GM12878 (cell line): ENCODE results near the gene CFAP91. TPM values are rescaled to one million over a fixed set of nuclear protein-coding genes. Genes with fewer than 3 reads are reported as not detected.

Experiments used
- BRCA1 ChIP-seq: IDR thresholded peaks from 2 replicates; pipeline ENCODE4 v1.6.1; 2011; ENCODE audit warnings: low read depth, low read length, improper control_type of control experiment
- CEBPZ ChIP-seq: fragments of 150-350 bp; IDR thresholded peaks from 2 replicates; pipeline ENCODE4 v1.6.1; 2016; ENCODE audit warnings: low read depth, low read length
- EP300 ChIP-seq, 2 experiments: fragments of 150-350 bp in 1 of 2; IDR thresholded peaks; 2 replicates each; pipeline ENCODE4 v1.6.1; 2011 to 2012; ENCODE audit warnings: low read depth in 2 of 2, low read length in 2 of 2, borderline replicate concordance in 1 of 2, improper control_type of control experiment in 1 of 2, inconsistent platforms in 1 of 2; ENCODE audit not compliant: control insufficient read depth in 1 of 2
- FOXM1 ChIP-seq: IDR thresholded peaks from 2 replicates; pipeline ENCODE4 v1.6.1; 2012; ENCODE audit warnings: low read depth, mild to moderate bottlenecking, inconsistent platforms, low read length, moderate library complexity
- IKZF2 ChIP-seq, 2 experiments: fragments of 450-650 bp; IDR thresholded peaks; 2 replicates each; pipeline ENCODE4 v1.6.1; 2017; ENCODE audit warnings: mild to moderate bottlenecking in 2 of 2, moderate library complexity in 2 of 2
- IRF4 ChIP-seq: IDR thresholded peaks from 2 replicates; pipeline ENCODE4 v1.6.1; 2011; ENCODE audit warnings: low read depth, low read length
- JUNB ChIP-seq: IDR thresholded peaks from 2 replicates; pipeline ENCODE4 v1.6.1; 2016; ENCODE audit warnings: antibody characterized with exemption, mild to moderate bottlenecking
- LARP7 ChIP-seq: fragments of 450-650 bp; IDR thresholded peaks from 2 replicates; pipeline ENCODE4 v1.6.1; 2017; ENCODE audit warnings: mild to moderate bottlenecking
- MEF2A ChIP-seq: IDR thresholded peaks from 2 replicates; pipeline ENCODE4 v1.6.1; 2011; ENCODE audit warnings: low read depth, mild to moderate bottlenecking, low read length, moderate library complexity; ENCODE audit not compliant: insufficient read depth
- MTA2 ChIP-seq: fragments of 450-650 bp; IDR thresholded peaks from 2 replicates; pipeline ENCODE4 v1.6.1; 2016; ENCODE audit warnings: low read depth, mild to moderate bottlenecking, moderate library complexity
- PML ChIP-seq: IDR thresholded peaks from 2 replicates; pipeline ENCODE4 v1.6.1; 2012; ENCODE audit warnings: low read length, inconsistent platforms
- POLR2A ChIP-seq: IDR thresholded peaks from 2 replicates; pipeline ENCODE4 v1.6.1; 2011; ENCODE audit warnings: low read depth, mild to moderate bottlenecking, low read length
- RAD51 ChIP-seq: fragments of 450-650 bp; IDR thresholded peaks from 2 replicates; pipeline ENCODE4 v1.6.1; 2016; ENCODE audit warnings: moderate library complexity, mild to moderate bottlenecking, inconsistent platforms
- RCOR1 ChIP-seq: conservative IDR thresholded peaks from 2 replicates; pipeline ENCODE4 v1.6.1; 2012; ENCODE audit warnings: low read depth, low read length, improper control_type of control experiment
- SKIL ChIP-seq: fragments of 450-650 bp; IDR thresholded peaks from 2 replicates; pipeline ENCODE4 v1.6.1; 2017; ENCODE audit warnings: mild to moderate bottlenecking, low read depth, inconsistent platforms; ENCODE audit not compliant: poor library complexity, severe bottlenecking
- SP1 ChIP-seq: IDR thresholded peaks from one replicate; pipeline ENCODE4 v1.6.1; 2011; ENCODE audit warnings: low read depth, low read length
- SREBF2 ChIP-seq: IDR thresholded peaks from 2 replicates; pipeline ENCODE4 v1.6.1; 2012; ENCODE audit warnings: mild to moderate bottlenecking, low read length
- YBX1 ChIP-seq: fragments of 450-650 bp; IDR thresholded peaks from 2 replicates; pipeline ENCODE4 v1.6.1; 2016; ENCODE audit warnings: antibody characterized with exemption
- ZNF217 ChIP-seq: fragments of 450-650 bp; IDR thresholded peaks from 2 replicates; pipeline ENCODE4 v1.6.1; 2017; ENCODE audit warnings: antibody characterized with exemption, mild to moderate bottlenecking
- ZNF274 ChIP-seq: IDR thresholded peaks from one replicate; pipeline ENCODE4 v1.8.0; 2011; ENCODE audit not compliant: insufficient read length, insufficient read depth
- polyA plus RNA-seq, 11 experiments: library from polyadenylated mRNA; depleted of rRNA in 4 of 11; unstranded in 6 of 11; stranded (reverse) in 5 of 11; fragments of >200 nt; fragmentation: Nextera tagmentation in 4 of 11; fragmentation: Illumina TruSeq in 1 of 11; extraction: Ambion mirVana in 4 of 11; extraction: Trizol in 1 of 11; gene quantifications; 1 replicate in 1 of 11; 2 replicates in 10 of 11; pipeline versions ENCODE4 v1.2.1 to v1.2.3, GENCODE V29; 2011 to 2016; ENCODE audit warnings: inconsistent platforms in 2 of 11, missing spikeins in 2 of 11, low read depth in 1 of 11
- total RNA-seq, 4 experiments: library from RNA; depleted of rRNA in 3 of 4; stranded (reverse); fragments of >200 nt in 3 of 4; fragmentation: Illumina TruSeq in 1 of 4; extraction: Trizol in 1 of 4; gene quantifications; 2 replicates each; pipeline versions ENCODE4 v1.2.1 to v1.2.3, GENCODE V29; 2013 to 2021
- TF ChIP-seq, protein P1 (sequence below): fragments of 450-650 bp; IDR thresholded peaks from 2 replicates; pipeline ENCODE4 v1.6.1; 2016; ENCODE audit warnings: mild to moderate bottlenecking, moderate library complexity, borderline replicate concordance
- TF ChIP-seq, protein P2 (sequence below): fragments of 450-650 bp; IDR thresholded peaks from 2 replicates; pipeline ENCODE4 v1.6.1; 2017; ENCODE audit warnings: low read depth, mild to moderate bottlenecking, moderate library complexity

CFAP91 gene
- total and polyA plus RNA-seq, 10 of the 15 experiments (the other 5 are each of a cell fraction or from before 2014, with no cell fraction given) = 0.03 to 2.2 (median 0.92) TPM

DNA sequence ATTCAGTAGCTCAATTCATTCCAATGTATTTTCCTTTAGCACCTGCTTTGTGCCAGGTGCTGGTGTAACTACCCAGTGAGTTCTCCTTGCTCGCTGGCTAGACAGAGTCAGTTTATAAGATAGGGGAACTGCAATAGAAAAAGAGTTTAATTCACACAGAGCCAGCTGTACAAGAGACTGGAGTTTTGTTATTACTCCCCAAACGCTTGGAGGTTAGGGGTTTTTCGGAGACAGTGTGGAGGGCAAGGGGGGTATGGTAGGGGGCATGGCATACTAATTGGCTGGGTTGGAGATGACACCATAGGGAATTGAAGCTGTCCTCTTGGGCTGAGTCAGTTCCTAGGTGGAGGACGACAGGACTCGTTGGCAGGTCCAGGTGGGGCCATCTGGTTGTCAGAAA, 5.4 kb upstream of the CFAP91 start (continued):
- TF ChIP-seq SKIL = peak; percentile 44
- TF ChIP-seq, protein P1, sequence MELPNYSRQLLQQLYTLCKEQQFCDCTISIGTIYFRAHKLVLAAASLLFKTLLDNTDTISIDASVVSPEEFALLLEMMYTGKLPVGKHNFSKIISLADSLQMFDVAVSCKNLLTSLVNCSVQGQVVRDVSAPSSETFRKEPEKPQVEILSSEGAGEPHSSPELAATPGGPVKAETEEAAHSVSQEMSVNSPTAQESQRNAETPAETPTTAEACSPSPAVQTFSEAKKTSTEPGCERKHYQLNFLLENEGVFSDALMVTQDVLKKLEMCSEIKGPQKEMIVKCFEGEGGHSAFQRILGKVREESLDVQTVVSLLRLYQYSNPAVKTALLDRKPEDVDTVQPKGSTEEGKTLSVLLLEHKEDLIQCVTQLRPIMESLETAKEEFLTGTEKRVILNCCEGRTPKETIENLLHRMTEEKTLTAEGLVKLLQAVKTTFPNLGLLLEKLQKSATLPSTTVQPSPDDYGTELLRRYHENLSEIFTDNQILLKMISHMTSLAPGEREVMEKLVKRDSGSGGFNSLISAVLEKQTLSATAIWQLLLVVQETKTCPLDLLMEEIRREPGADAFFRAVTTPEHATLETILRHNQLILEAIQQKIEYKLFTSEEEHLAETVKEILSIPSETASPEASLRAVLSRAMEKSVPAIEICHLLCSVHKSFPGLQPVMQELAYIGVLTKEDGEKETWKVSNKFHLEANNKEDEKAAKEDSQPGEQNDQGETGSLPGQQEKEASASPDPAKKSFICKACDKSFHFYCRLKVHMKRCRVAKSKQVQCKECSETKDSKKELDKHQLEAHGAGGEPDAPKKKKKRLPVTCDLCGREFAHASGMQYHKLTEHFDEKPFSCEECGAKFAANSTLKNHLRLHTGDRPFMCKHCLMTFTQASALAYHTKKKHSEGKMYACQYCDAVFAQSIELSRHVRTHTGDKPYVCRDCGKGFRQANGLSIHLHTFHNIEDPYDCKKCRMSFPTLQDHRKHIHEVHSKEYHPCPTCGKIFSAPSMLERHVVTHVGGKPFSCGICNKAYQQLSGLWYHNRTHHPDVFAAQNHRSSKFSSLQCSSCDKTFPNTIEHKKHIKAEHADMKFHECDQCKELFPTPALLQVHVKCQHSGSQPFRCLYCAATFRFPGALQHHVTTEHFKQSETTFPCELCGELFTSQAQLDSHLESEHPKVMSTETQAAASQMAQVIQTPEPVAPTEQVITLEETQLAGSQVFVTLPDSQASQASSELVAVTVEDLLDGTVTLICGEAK = no peak
- TF ChIP-seq SP1 = peak; percentile 39
- no peak for TF ChIP-seq POLR2A
- TF ChIP-seq MEF2A = 0 out of 2 replicates have a peak, but pooled peaks have one; percentile 10
- peak; percentile 93 for TF ChIP-seq MTA2
- no peak for TF ChIP-seq RAD51
- TF ChIP-seq PML = no peak
- TF ChIP-seq IKZF2 (IDR thresholded peaks at IDR 0.05) = peak; percentile 84 to 87
- no peak for TF ChIP-seq LARP7
- peak; percentile 65; the same call in 1 of the 2 replicates for TF ChIP-seq IRF4
- no peak for TF ChIP-seq ZNF274
- peak; percentile 83 for TF ChIP-seq JUNB
- TF ChIP-seq CEBPZ = no peak
- TF ChIP-seq FOXM1 = peak; percentile 68; the same call in 1 of the 2 replicates
- peak in 1 of 2 experiments; percentile 62; a peak in 1 of 4 replicates for TF ChIP-seq EP300 (IDR thresholded peaks at IDR 0.05; ENCODE audit: borderline replicate concordance in 1 of 2, control insufficient read depth in 1 of 2, low read depth in 2 of 2, low read length in 2 of 2)
- no peak for TF ChIP-seq YBX1
- no peak for TF ChIP-seq SREBF2
- TF ChIP-seq ZNF217 = no peak
- no peak for TF ChIP-seq RCOR1
- TF ChIP-seq, protein P2, sequence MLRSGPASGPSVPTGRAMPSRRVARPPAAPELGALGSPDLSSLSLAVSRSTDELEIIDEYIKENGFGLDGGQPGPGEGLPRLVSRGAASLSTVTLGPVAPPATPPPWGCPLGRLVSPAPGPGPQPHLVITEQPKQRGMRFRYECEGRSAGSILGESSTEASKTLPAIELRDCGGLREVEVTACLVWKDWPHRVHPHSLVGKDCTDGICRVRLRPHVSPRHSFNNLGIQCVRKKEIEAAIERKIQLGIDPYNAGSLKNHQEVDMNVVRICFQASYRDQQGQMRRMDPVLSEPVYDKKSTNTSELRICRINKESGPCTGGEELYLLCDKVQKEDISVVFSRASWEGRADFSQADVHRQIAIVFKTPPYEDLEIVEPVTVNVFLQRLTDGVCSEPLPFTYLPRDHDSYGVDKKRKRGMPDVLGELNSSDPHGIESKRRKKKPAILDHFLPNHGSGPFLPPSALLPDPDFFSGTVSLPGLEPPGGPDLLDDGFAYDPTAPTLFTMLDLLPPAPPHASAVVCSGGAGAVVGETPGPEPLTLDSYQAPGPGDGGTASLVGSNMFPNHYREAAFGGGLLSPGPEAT = peak; percentile 90
- TF ChIP-seq BRCA1 = no peak
